Right renal cortex interstitium (tissue), 3 donors: ENCODE results near the gene NFATC3. TPM values are rescaled to one million over a fixed set of nuclear protein-coding genes. Genes with fewer than 3 reads are reported as not detected.

ENCODE experiments used
- DNase-seq, 3 donors: peaks; one replicate each; pipeline ENCODE4 v3.0.0-alpha.2; 2013; ENCODE audit warnings: low read depth in 3 of 3, low spot score in 2 of 3
- polyA plus RNA-seq, 3 donors: library from polyadenylated mRNA; unstranded; fragments of 120-200 nt; gene quantifications; one replicate each; pipeline ENCODE4 v1.2.1, GENCODE V29; 2013; ENCODE audit not compliant: insufficient read length in 3 of 3

The NFATC3 gene
- 10 to 100 TPM; 35.7 to 39.6 (median 36.1) TPM for polyA plus RNA-seq

DNA sequence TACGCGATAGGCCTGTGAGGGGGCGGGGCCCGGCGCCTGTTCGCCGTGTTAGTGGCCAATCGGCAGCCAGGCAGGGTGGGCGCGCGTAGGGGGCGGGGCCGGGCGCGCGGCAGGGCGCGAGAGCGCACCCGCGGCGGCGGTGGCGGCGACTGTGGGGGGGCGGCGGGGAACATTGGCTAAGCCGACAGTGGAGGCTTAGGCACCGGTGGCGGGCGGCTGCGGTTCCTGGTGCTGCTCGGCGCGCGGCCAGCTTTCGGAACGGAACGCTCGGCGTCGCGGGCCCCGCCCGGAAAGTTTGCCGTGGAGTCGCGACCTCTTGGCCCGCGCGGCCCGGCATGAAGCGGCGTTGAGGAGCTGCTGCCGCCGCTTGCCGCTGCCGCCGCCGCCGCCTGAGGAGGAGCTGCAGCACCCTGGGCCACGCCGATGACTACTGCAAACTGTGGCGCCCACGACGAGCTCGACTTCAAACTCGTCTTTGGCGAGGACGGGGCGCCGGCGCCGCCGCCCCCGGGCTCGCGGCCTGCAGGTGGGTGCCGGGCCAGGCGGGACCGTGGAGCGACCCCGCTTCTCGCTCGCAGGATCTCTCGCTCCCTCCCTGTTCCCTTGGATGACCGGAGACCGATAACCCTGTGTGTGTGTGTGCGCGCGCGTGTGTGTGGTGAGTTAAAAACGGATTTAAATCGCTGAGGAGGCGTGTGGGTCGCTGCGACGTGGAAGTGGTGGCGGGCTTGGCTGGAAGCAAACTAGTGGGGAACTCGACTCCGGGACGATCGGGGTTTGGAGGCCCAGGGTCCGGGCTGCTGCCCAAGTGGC is at the start of gene NFATC3:
NFATC3 (plus strand) TSS at position 112 of the 813 bp plus-strand sequence; CDS start at position 424, 312 bp downstream.
- DNase-seq, result peak in 1 of 3 donors; percentile 87

DNA sequence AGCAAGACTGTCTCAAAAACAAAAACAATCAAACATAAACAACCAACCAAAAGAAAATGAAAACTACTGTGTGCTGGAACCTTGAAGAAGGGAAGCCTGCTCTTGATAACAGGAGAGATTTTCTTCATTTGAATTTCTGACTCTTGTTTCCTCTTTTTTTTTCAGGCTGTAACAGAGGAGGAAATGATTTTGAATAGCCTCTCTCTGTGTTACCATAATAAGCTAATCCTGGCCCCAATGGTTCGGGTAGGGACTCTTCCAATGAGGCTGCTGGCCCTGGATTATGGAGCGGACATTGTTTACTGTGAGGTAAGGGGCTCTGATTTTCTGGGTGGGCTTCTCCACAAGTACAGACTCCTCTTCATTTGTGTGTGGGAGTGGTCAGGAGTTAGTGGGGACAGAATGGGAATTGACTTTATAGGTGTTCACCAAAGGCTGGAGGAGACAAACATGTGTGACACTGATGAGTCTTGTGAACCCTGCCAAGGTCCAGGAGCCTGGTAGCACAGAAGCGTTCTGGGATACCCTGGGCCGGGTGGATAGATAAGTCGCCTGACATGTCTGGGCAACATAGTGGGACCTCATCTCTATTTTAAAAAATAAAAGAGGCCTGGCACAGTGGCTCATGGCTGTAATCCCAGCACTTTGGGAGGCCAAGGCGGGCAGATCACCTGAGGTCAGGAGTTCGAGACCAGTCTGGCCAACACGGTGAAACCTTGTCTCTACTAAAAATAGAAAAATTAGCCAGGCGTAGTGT is 47.2 kb upstream of the NFATC3 start:
- no peak for DNase-seq

DNA sequence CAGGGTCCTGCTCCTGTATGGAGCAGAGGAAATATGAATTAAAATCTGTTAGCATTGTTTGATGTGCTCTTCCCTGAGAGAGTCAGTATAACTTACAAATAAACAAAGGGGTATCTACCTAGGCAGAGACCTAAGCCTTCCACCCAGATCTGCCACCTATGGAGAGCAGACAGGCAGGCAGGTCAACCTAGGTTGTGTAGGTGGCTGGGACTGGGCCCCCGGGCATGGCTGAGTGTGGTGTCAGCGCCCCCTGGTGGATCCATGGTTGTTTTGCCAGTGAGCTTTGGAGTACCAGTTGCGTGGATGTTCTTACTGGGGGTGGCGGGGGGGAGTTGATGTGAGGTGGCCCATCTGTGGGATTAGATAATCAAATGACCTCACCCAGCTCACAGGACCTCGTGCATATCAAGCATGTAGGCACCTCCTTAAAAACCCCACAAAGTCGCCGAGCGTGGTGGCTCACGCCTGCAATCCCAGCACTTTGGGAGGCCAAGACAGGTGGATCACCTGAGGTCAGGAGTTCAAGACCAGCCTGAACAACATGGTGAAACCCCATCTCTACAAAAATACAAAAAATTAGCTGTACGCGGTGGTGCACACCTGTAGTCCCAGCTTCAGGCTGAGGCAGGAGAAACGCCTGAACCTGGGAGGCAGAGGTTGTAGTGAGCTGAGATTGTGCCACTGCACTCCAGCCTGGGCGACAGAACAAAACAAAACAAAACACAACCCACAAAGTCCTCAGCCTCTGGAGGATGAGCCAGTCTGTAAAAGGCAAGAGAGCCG is 44.5 kb upstream of the NFATC3 start:
- DNase-seq, result no peak

DNA sequence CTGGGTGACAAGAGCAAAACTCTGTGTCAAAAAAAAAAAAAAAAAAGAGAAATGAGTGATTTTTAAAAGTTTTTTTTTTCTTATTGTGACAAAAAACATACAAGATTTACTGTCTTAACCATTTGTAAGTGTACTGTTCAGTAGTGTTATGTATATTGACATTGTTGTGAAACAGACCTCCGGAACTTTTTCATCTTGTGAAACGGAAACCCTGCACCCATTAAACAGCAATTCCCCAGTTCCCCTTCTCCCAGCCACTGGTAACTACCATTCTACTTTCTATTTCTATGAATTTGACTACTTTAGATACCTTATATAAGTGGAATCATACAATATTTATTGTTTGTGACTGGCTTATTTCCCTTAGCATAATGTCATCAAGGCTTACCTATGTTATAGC is 43.4 kb upstream of the NFATC3 start:
- no peak for DNase-seq

DNA sequence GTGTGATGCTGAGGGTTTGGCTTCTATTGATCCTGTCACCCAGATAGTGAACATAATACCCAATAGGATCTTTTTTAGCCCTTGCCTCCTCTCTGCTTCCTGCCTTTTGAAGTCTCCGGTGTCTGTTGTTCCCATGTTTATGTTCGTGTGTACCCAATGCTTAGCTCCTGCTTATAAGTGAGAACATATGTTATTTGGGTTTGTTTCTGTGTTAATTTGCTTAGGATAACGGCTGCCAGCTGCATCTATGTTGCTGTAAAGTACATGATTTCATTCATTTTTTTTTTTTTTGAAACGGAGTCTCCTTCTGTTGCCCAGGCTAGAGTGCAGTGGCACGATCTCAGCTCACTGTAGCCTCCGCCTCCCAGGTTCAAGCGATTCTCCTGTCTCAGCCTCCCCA is 39.1 kb upstream of the NFATC3 start:
- DNase-seq, result no peak

DNA sequence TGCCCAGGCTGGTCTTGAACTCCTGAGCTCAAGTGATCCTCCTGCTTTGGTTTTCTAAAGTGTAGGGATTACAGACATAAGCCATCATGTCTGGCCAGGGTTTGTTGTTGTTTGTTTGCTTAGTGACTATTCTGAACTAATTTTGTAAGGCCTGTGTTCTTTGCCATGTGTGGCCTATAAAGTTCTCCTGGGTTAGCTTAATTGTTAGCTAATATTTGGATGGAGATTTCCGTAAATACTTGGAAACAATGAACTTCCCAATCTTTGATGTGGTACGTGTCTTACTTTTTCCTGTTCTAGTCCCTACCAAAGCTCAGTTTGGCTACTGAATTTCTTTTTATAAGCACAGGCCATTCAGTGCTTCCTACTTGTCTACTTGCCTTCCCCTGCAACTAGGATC is 37.2 kb upstream of the NFATC3 start:
- DNase-seq, result no peak

DNA sequence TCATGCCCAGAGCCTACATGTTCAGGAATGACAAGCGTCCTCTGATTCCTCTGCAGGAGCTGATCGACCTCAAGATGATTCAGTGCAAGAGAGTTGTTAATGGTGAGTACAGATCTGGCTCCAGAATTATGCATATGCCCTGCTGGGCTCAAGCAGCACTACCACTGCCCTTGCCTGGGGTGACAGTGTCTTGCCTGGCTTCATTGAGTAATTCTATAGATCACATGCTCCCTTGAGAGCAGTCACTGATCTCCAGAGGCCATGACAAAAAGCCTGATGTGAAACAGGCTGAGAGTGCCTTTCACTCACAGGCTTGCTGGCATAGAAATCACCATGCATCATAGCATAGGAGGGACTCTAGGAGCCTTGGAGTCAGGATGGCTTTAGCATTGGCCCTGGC is 35.7 kb upstream of the NFATC3 start:
- no peak for DNase-seq

DNA sequence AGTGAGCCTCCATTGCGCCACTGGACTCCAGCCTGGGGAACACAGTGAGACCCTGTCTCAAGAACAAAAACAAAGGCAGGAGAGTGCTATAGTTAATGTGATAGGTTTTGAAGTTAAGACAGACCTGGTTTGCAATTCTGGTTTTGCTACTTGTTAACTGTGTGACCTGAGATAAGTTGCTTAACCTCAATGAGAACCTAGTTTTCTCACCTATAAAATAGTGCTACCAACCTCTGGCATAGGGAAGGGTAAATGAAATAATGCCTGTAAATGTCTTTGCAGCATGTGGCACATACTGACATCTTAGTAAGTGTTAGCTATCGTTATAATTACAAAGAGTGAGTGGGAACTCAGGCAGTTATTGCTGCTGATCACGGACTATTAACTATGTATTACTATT is 29.8 kb upstream of the NFATC3 start:
- DNase-seq, result no peak

DNA sequence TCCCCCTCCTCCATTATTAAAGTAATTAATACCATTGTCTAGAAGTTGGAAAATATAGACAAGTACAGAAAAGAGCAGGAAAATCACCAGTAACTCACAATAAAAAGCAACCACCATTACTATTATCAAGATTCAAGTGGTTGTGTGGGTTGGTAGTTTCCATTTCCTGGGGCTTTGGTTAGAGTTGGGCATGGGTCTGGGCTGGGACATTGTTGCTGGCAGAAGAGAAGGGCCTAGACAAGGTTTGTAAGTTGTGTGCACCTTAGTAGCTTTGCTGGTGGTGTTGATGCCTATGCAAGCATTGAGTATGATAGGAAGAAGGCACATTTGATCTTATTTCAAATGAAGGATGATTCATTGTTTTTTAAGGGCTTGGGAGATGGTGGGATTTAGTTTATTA is 25.4 kb upstream of the NFATC3 start:
- DNase-seq, result no peak

DNA sequence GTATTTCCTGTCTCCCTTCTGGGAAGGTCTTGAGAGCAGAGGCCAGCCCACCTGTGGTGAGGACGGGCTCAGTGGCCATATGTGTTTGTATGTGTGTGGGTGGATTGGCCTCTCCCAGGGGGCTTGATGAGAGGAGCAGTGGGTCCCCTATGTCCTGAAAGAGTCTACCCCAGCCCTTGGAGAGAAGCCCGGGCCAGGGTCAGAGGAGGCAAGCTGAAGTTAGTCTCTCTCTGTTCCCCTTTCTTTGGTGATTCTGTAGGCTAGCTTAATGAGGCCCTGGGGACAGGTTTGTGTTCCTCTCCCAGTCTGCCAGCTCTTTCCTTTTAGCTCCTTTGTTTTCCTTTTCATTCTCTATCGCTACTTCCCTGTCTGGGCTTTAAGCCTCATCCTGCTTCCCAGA is 23.8 kb upstream of the NFATC3 start:
- no peak for DNase-seq

DNA sequence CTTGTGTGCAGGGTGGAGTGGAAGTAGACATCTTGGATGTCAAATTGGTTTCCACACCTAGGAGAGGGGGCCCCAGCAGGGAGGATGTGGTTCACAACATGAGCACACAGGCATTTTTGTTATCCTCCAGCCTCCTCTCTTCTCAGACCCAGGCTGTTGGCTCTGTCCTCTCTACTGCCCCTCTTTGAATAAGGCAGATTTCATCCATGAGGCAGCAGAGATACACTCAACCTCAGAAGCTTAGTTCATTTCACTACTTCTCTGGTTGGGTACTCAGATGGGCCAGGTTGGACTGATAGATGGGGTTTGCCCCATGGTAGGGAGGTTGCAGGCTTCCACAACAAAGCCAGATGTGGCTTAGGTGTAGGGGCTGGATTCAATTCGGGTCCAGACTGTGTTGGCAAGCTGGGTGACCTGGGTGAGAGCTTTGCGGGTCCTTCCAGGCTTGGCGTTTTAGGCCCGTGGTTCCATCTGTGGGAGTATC is 22.2 kb upstream of the NFATC3 start:
- DNase-seq, result no peak

DNA sequence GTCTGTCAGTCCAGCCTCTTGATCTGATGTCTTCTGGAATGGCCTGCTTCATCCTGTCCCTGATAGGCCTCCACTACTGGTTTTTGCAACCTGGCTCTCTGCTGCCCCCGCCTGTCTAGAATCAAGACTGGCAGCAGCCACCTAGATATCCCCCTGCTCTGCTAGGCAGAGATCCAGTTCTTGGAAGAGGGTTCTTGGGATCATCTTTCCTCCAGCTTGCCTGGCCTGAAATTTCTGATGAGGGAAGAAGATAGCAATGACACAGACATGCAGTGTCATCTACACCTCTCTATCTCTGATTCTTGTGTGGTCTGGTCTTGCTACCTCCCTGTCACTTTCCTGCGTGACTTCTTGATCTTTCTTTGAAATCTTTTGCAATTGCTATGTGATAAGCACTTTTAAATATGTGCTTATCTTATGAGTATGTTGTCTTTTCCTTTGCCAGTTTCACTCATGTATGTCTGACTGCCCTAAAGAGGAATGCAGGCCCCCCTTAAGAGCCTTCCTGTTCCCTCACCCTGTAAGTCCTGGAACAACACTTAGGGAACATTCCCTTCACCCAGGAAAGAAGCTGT is 20.3 kb upstream of the NFATC3 start:
- DNase-seq, result no peak

DNA sequence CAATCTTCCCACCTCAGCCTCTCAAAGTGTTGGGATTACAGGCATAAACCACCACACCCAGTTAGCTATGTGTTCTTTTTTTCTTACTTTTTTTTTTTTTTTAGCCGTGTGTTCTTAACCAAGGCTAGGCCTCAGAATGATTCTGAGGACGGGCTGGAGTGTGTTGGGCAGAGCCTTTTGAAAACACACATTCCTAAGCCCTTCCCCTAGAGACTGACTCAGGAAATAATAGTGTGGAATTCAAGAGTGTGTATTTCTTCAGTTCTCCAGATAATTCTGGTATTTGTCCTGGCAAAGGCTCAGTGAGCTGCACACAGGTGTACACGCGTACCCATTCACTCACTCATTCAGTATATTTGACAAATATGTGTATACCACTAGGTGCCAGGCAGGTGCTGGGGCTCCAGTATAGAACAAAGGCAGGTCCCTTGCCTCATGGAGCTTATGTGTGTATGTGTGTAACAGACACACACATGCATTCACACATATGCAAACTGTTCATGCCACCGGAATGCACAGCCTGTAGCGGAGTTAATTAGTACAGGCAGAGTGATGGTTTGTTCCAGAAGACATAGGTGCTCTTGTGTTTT is 19.4 kb upstream of the NFATC3 start:
- no peak for DNase-seq

DNA sequence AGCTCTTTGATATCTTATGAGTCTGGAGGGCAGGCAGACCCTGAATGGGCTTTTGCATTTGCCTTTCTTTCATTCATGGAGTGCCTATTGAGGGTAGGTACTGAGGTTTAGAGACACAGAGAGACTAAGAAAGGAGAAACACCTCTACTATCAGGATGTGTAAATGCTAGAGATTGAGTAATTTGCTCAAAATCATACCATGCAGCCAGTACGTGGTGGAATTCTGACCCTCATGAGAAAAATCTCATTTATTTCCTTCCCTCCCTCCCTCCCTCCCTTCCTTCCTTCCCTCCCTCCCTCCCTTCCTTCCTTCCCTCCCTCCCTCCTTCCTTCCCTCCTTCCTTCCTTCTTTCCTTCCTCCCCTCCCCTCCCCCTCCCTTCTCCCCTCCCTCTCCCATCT is 18.4 kb upstream of the NFATC3 start:
- DNase-seq, result no peak

DNA sequence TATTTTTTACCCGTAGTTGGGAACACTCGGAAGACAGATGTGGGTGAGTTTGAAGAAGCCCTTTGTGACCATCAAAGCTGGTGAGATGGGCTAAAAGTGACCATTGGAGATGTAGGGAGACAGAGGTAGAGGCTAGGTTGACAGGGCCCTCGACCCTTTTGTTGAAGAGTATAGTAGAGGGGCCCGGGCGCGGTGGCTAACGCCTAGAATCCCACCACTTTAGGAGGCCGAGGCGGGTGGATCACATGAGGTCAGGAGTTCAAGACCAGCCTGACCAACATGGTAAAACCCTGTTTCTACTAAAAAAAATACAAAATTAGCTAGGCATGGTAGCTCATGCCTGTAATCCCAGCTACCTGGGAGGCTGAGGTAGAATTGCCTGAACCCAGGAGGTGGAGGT is 16.2 kb upstream of the NFATC3 start:
- no peak for DNase-seq

DNA sequence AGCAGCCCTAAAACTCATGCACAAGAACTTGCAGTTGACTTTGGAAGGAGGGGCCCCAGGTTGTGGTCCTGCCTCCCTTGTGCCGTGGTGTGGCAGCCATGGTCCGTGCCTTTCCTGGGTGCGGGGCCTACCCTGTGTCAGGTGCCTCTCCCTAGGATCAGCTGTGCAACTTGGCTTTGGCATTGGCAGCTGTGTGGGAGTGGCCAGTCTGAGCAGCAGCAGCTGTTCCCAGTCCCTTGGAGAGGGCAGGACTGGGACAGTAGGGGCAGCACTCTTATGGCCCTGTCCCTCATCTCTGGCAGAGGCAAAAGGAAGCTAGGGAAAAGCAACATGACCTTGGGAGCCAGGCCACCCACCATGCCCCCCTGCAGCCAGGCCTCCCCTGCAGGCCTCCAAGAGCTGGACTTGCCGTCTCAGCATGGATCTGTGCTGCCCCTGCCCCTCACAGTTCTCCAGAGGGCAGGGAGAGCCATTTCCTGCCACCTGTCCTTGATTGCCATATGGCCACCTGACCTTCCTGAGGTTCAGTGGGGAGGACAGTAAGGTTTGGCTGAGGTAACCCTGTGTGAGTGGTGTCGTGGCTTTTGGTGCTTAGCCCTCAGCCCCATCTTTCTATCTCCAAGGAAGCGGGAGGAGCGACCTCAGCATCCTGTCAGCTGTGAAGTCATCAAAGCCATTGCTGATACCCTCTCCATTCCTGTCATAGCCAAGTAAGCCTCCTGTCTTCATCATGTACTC is 15.5 kb upstream of the NFATC3 start:
- no peak for DNase-seq

DNA sequence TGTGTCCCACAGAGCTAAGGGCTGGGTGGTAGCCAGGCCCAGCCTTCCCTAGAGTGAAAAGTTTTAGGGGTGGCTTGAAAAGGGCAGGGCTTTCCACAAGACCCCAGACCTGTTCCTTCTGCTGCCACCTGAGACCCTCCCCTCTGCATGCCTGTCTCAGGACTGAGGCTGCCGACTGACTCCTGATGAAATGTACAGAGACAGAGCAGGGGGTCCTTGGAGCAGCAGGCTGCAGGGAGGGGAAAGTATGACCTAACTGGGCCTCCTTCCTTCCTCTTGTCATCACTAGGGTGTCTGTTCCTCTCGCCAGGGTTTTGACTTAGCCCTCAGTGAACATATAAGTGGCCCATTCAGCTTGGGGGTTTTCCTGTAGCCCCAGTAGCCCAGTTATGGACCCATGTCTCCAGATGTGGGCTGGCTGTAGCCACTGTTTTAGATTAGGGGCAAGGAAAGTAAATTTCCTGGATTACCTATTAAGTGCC is 14.9 kb upstream of the NFATC3 start:
- DNase-seq, result no peak

DNA sequence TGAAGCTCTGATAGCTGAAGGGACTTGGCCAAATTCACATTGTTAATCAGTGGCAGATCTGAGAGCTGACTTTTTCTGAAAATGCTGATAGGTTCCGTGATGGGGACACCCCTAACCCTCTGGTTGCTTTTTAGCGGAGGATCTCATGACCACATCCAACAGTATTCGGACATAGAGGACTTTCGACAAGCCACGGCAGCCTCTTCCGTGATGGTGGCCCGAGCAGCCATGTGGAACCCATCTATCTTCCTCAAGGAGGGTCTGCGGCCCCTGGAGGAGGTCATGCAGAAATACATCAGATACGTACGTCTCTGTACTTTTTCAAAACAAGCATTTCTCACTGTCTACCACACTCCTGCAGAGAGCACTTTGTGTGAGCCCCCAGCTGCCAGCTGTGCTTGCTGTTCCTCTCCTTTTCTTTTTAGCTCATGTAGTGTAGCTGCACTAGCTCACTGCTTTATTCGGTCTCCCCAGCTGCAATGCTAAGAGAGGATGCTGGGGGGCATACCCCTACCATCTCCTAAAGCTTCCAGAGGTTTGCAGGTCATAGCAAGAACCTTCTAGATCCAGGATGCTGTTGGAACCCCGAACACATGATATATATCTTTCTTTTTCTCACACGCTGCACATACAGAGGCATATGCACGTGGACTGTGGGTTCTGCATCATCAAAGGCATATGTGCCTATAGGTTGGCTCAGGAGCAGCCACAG is 14.2 kb upstream of the NFATC3 start:
- DNase-seq, result no peak

DNA sequence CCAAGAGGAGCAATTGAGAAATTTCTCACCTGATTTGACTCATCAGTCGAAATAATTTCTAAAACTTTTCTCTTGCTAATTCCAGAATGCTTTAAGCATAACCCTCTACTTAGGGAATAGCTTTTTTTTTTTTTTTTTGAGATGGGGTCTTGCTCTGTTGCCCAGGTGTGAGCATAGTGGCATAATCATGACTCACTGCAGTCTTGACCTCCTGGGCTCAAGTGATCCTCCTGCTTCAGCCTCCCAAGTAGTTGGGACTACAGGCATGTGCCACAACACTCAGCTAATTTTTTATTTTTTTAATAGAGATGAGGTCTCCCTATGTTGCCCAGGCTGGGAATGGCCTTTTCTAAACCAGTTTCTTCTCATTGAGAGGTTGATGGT is 13.7 kb upstream of the NFATC3 start:
- DNase-seq, result no peak
